CD14-positive monocyte (primary cell): ENCODE data around the gene BCORL1. TPM values are rescaled to one million over a fixed set of nuclear protein-coding genes. Genes with fewer than 3 reads are reported as not detected.

Experiments
- DNase-seq, 3 donors: peaks; one replicate each; pipeline ENCODE4 v3.0.0-alpha.2; 2011 to 2022
- H2AFZ ChIP-seq: 2 replicates; pipeline ENCODE4 v1.6.0; 2012; ENCODE audit warnings: mild to moderate bottlenecking, low read depth, low read length, inconsistent platforms; ENCODE audit not compliant: insufficient read depth, poor library complexity, severe bottlenecking
- H3K27ac ChIP-seq, 2 donors: 1 replicate in 1 of 2; 2 replicates in 1 of 2; pipeline ENCODE4 v1.5.1; 2012 to 2013; ENCODE audit warnings: low read length in 2 of 2, control low read depth in 1 of 2, inconsistent platforms in 1 of 2, low read depth in 1 of 2, mild to moderate bottlenecking in 1 of 2
- H3K27me3 ChIP-seq, 2 donors: one replicate each; pipeline versions ENCODE4 v1.6.0 to v1.6.1; 2011 to 2013; ENCODE audit warnings: low read length in 2 of 2; ENCODE audit not compliant: control insufficient read depth in 2 of 2, insufficient read depth in 2 of 2
- H3K36me3 ChIP-seq, 2 donors: replicated peaks in 1 of 2; 1 replicate in 1 of 2; 2 replicates in 1 of 2; pipeline versions ENCODE4 v1.5.1 to v1.6.1; 2012 to 2013; ENCODE audit warnings: low read length in 2 of 2, control low read depth in 1 of 2, inconsistent platforms in 1 of 2, mild to moderate bottlenecking in 1 of 2; ENCODE audit not compliant: insufficient read depth in 2 of 2, control insufficient read depth in 1 of 2
- H3K4me1 ChIP-seq, 2 donors: 1 replicate in 1 of 2; 2 replicates in 1 of 2; pipeline versions ENCODE4 v1.5.1 to v1.6.1; 2012 to 2013; ENCODE audit warnings: low read length in 2 of 2, control low read depth in 1 of 2, inconsistent platforms in 1 of 2, mild to moderate bottlenecking in 1 of 2, moderate library complexity in 1 of 2; ENCODE audit not compliant: insufficient read depth in 2 of 2, control insufficient read depth in 1 of 2
- H3K4me2 ChIP-seq: replicated peaks from 2 replicates; pipeline ENCODE3; 2012; ENCODE audit warnings: low read length, moderate library complexity, mild to moderate bottlenecking; ENCODE audit not compliant: poor library complexity, severe bottlenecking; ENCODE audit errors: extremely low read depth
- H3K4me3 ChIP-seq, 3 experiments: fragments of 200-600 bp in 1 of 3; sonication (generic) in 1 of 3; replicated peaks in 1 of 3; 1 replicate in 2 of 3; 2 replicates in 1 of 3; pipeline ENCODE4 v1.5.1; 2011 to 2013; ENCODE audit warnings: low read length in 3 of 3, mild to moderate bottlenecking in 3 of 3, control low read depth in 2 of 3, low read depth in 2 of 3, inconsistent platforms in 1 of 3, moderate library complexity in 1 of 3
- H3K79me2 ChIP-seq: 2 replicates; pipeline ENCODE4 v1.6.0; 2012; ENCODE audit warnings: mild to moderate bottlenecking, control low read depth, inconsistent platforms, low read length, moderate library complexity; ENCODE audit not compliant: insufficient read depth
- H3K9ac ChIP-seq: 2 replicates; pipeline ENCODE4 v1.6.0; 2017; ENCODE audit warnings: low read length, mild to moderate bottlenecking; ENCODE audit not compliant: insufficient read depth, poor library complexity, severe bottlenecking
- H3K9me3 ChIP-seq, 2 donors: replicated peaks in 1 of 2; 1 replicate in 1 of 2; 2 replicates in 1 of 2; pipeline versions ENCODE4 v1.5.1 to v1.6.1; 2012 to 2013; ENCODE audit warnings: low read length in 2 of 2, control low read depth in 1 of 2; ENCODE audit not compliant: control insufficient read depth in 1 of 2, insufficient read depth in 1 of 2
- H4K20me1 ChIP-seq: 2 replicates; pipeline ENCODE4 v1.6.0; 2012; ENCODE audit warnings: mild to moderate bottlenecking, low read length, control low read depth, moderate library complexity; ENCODE audit not compliant: insufficient read depth
- H3K27ac Mint-ChIP-seq, 7 donors: one replicate each; pipeline ENCODE4 v1.8.0; 2020; ENCODE audit warnings: mild to moderate bottlenecking in 7 of 7, mixed read lengths in 7 of 7, moderate library complexity in 6 of 7, inconsistent platforms in 2 of 7
- H3K27me3 Mint-ChIP-seq, 3 donors: one replicate each; pipeline ENCODE4 v1.8.0; 2021 to 2022; ENCODE audit warnings: low read depth in 3 of 3, mild to moderate bottlenecking in 3 of 3, mixed read lengths in 3 of 3, moderate library complexity in 3 of 3, inconsistent platforms in 1 of 3
- H3K36me3 Mint-ChIP-seq, 2 donors: one replicate each; pipeline ENCODE4 v1.8.0; 2020; ENCODE audit warnings: mixed read lengths in 2 of 2, inconsistent platforms in 1 of 2, mild to moderate bottlenecking in 1 of 2
- H3K4me1 Mint-ChIP-seq: one replicate; pipeline ENCODE4 v1.8.0; 2020; ENCODE audit warnings: mild to moderate bottlenecking, mixed read lengths
- H3K4me3 Mint-ChIP-seq, 2 donors: one replicate each; pipeline ENCODE4 v1.8.0; 2020; ENCODE audit warnings: mild to moderate bottlenecking in 2 of 2, mixed read lengths in 2 of 2, moderate library complexity in 1 of 2
- H3K9me3 Mint-ChIP-seq, 7 donors: one replicate each; pipeline ENCODE4 v1.8.0; 2020 to 2022; ENCODE audit warnings: mixed read lengths in 7 of 7, mild to moderate bottlenecking in 6 of 7, moderate library complexity in 6 of 7, inconsistent platforms in 2 of 7
- WGBS: methylation state at CpG from one replicate; pipeline ENCODE4 v1.1.5; 2013; ENCODE audit warnings: missing lambda C conversion rate; ENCODE audit not compliant: insufficient coverage; 5-methylcytosine and 5-hydroxymethylcytosine counted together
- intact Hi-C, 2 donors: fragments of 100-400 bp; cut with micrococcal nuclease; formaldehyde crosslinking; loops; one replicate each; pipeline versions ENCODE4 v1.15.0 to v1.15.1; 2023
- polyA plus RNA-seq, 3 donors: library from polyadenylated mRNA; depleted of rRNA in 1 of 3; unstranded in 2 of 3; stranded (reverse) in 1 of 3; fragments of 300-500 nt in 2 of 3; fragments of >200 nt in 1 of 3; fragmentation: Illumina TruSeq in 2 of 3; gene quantifications; 1 replicate in 2 of 3; 2 replicates in 1 of 3; pipeline ENCODE4 v1.2.3, GENCODE V29; 2012 to 2021
- TF ChIP-seq, protein P1 (sequence below): fragments of 200-600 bp; IDR thresholded peaks from one replicate; pipeline ENCODE4 v1.8.0; 2022; ENCODE audit warnings: antibody characterized with exemption, mild to moderate bottlenecking

The BCORL1 gene
- polyA plus RNA-seq, 3 donors: 0.69 to 2.4 (median 0.72) TPM

- no peak overlapping the region for H2AFZ ChIP-seq
- Mint-ChIP-seq H3K4me1 (peaks cover 2% of the 10 kb centered on the region), H3K9me3 (peaks cover 0 to 3% (median 2%) of the 10 kb centered on the region in 7 donors), H3K36me3 (no peaks in the 10 kb centered on the region), H3K27me3 (peaks cover 3 to 16% (median 9%) of the 10 kb centered on the region in 3 donors), H3K27ac (no peak overlapping the region), H3K4me3 (no peak overlapping the region)
- no peaks in the 10 kb centered on the region for H4K20me1 ChIP-seq
- H3K4me3 ChIP-seq: no peak overlapping the region
- no peak overlapping the region for H3K4me2 ChIP-seq
- no peaks in the 10 kb centered on the region for H3K79me2 ChIP-seq
- no peaks in the 10 kb centered on the region for H3K4me1 ChIP-seq
- no peaks in the 10 kb centered on the region for H3K9me3 ChIP-seq
- DNase-seq: no peak
- intact Hi-C loops: no loop called here
- H3K27me3 ChIP-seq: peaks cover 0 to 2% of the 10 kb centered on the region in 2 donors
- H3K36me3 ChIP-seq: no peaks in the 10 kb centered on the region
- WGBS: no CpG with 5 or more reads among the region's 2 CpGs
- no peak overlapping the region for H3K27ac ChIP-seq
- H3K9ac ChIP-seq: no peak overlapping the region
- TF ChIP-seq, protein P1, sequence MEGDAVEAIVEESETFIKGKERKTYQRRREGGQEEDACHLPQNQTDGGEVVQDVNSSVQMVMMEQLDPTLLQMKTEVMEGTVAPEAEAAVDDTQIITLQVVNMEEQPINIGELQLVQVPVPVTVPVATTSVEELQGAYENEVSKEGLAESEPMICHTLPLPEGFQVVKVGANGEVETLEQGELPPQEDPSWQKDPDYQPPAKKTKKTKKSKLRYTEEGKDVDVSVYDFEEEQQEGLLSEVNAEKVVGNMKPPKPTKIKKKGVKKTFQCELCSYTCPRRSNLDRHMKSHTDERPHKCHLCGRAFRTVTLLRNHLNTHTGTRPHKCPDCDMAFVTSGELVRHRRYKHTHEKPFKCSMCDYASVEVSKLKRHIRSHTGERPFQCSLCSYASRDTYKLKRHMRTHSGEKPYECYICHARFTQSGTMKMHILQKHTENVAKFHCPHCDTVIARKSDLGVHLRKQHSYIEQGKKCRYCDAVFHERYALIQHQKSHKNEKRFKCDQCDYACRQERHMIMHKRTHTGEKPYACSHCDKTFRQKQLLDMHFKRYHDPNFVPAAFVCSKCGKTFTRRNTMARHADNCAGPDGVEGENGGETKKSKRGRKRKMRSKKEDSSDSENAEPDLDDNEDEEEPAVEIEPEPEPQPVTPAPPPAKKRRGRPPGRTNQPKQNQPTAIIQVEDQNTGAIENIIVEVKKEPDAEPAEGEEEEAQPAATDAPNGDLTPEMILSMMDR: no peak
These were observed 41.7 kb upstream of the BCORL1 start for GRCh38 chrX:129940721-129941120.

GRCh38 chrX:129945131-129945530, 37.3 kb upstream of the BCORL1 start:
- Histone ChIP-seq H3K36me3 (no peaks in the 10 kb centered on the region), H3K27me3 (peaks cover 0 to 2% of the 10 kb centered on the region in 2 donors), H3K9ac (no peak overlapping the region), H3K4me2 (no peak overlapping the region), H3K4me3 (no peak overlapping the region), H3K9me3 (no peaks in the 10 kb centered on the region), H2AFZ (no peak overlapping the region), H3K79me2 (no peaks in the 10 kb centered on the region), H3K27ac (no peak overlapping the region), H3K4me1 (no peaks in the 10 kb centered on the region), H4K20me1 (no peaks in the 10 kb centered on the region)
- H3K27me3 Mint-ChIP-seq: peaks cover 0 to 1% (median 0%) of the 10 kb centered on the region in 3 donors
- peaks cover 0 to 5% (median 2%) of the 10 kb centered on the region in 7 donors for H3K9me3 Mint-ChIP-seq
- H3K36me3 Mint-ChIP-seq: no peaks in the 10 kb centered on the region
- H3K4me3 Mint-ChIP-seq: no peak overlapping the region
- intact Hi-C loops: no loop called here
- TF ChIP-seq, protein P1: no peak
- no peak overlapping the region for H3K27ac Mint-ChIP-seq
- WGBS: no CpG with 5 or more reads among the region's 1 CpG
- DNase-seq: no peak
- no peaks in the 10 kb centered on the region for H3K4me1 Mint-ChIP-seq
